ENCODE results near the gene KRT4. TPM values are rescaled to one million over a fixed set of nuclear protein-coding genes. Genes with fewer than 3 reads are reported as not detected.
"Not testable (repeated sequence)": the region's sequence is repeated elsewhere in the genome, so short reads cannot be mapped to it uniquely, and the experiment has no call there.

Gene KRT4
- total RNA-seq = not detected in 2 replicates

GRCh38 chr12:52813885-52814709 lies at the start of gene KRT4:
TSS of gene KRT4 (minus strand) at chr12:52814116. CDS start at chr12:52814058, 58 bp downstream.
- intact Hi-C loops (cut with micrococcal nuclease) = no loop called here

- intact Hi-C loops (cut with micrococcal nuclease) = no loop called here
These were observed 48.1 kb upstream of the KRT4 start for GRCh38 chr12:52862023-52862422.

GRCh38 chr12:52861511-52861910 lies 47.6 kb upstream of the KRT4 start:
- intact Hi-C loops (cut with micrococcal nuclease) = no loop called here

GRCh38 chr12:52860102-52860823 lies 46.3 kb upstream of the KRT4 start:
- intact Hi-C loops (cut with micrococcal nuclease) = no loop called here

- intact Hi-C loops (cut with micrococcal nuclease) = no loop called here
These were observed 43.6 kb upstream of the KRT4 start for GRCh38 chr12:52857500-52857899.

GRCh38 chr12:52856787-52857186 lies 42.9 kb upstream of the KRT4 start:
- intact Hi-C loops (cut with micrococcal nuclease) = no loop called here

GRCh38 chr12:52856077-52856476 lies 42.2 kb upstream of the KRT4 start:
- intact Hi-C loops (cut with micrococcal nuclease) = not testable (repeated sequence)

GRCh38 chr12:52851787-52852186 lies 37.9 kb upstream of the KRT4 start:
- intact Hi-C loops (cut with micrococcal nuclease) = no loop called here

GRCh38 chr12:52850681-52851080 lies 36.8 kb upstream of the KRT4 start:
- intact Hi-C loops (cut with micrococcal nuclease) = no loop called here

- intact Hi-C loops (cut with micrococcal nuclease) = no loop called here
These were observed 35.6 kb upstream of the KRT4 start for GRCh38 chr12:52849511-52849910.

GRCh38 chr12:52848661-52849255 lies 34.8 kb upstream of the KRT4 start, which contains the start of gene KRT78:
TSS of gene KRT78 (minus strand) at chr12:52848994. CDS start at chr12:52848930, 64 bp downstream.
- intact Hi-C loops (cut with micrococcal nuclease) = no loop called here

- intact Hi-C loops (cut with micrococcal nuclease) = no loop called here
These were observed 33.6 kb upstream of the KRT4 start for GRCh38 chr12:52847335-52848102.

- intact Hi-C loops (cut with micrococcal nuclease) = no loop called here
These were observed 32.5 kb upstream of the KRT4 start for GRCh38 chr12:52846356-52846970.

GRCh38 chr12:52845946-52846345 lies 32.0 kb upstream of the KRT4 start:
- intact Hi-C loops (cut with micrococcal nuclease) = no loop called here

- intact Hi-C loops (cut with micrococcal nuclease) = no loop called here
These were observed 30.5 kb upstream of the KRT4 start for GRCh38 chr12:52844386-52844785.

- intact Hi-C loops (cut with micrococcal nuclease) = no loop called here
These were observed 25.7 kb upstream of the KRT4 start for GRCh38 chr12:52839436-52840105.

GRCh38 chr12:52838609-52839435 lies 24.9 kb upstream of the KRT4 start:
- intact Hi-C loops (cut with micrococcal nuclease) = no loop called here

GRCh38 chr12:52837781-52838608 lies 24.1 kb upstream of the KRT4 start:
- intact Hi-C loops (cut with micrococcal nuclease) = no loop called here

- intact Hi-C loops (cut with micrococcal nuclease) = no loop called here
These were observed 23.5 kb upstream of the KRT4 start for GRCh38 chr12:52837413-52837741.

Measured in T-helper 1 cell treated with Interleukin-12 subunit alpha and Interleukin-12 subunit beta and Interleukin-4 antibody, amounts not matched to agents 30 ng/mL and 1 ng/mL, for 36 hours (primary cell).